Endothelial cell of umbilical vein (primary cell): ENCODE results near the gene DIP2A. TPM values are rescaled to one million over a fixed set of nuclear protein-coding genes. Genes with fewer than 3 reads are reported as not detected.

Experiments used
- BruUV-seq: library from RNA; stranded (reverse); fragments of 400-500 nt; replicated peaks from 2 replicates; lab custom pipeline; 2021; lab: Mats Ljungman, UMichigan
- CTCF ChIA-PET: fragments of 300-600, 350-600 bp; sonication (Branson Sonifier 250); formaldehyde crosslinking; loops from one replicate; lab custom pipeline; 2021; ENCODE audit warnings: antibody characterized with exemption, inconsistent platforms; lab: Charles Lee
- POLR2A ChIA-PET: fragments of 300-600, 350-600 bp; sonication (Branson Sonifier 250); formaldehyde crosslinking; loops from one replicate; lab custom pipeline; 2021; ENCODE audit warnings: antibody characterized with exemption, inconsistent platforms; lab: Charles Lee
- DNase-seq: peaks from one replicate; pipeline ENCODE4 v3.0.0-alpha.2; 2011; ENCODE audit warnings: low read depth, low spot score
- FAIRE-seq: peaks from 2 replicates; lab custom pipeline; 2011; peaks lifted over from hg19 to GRCh38; lab: Jason Lieb, UNC
- H2AFZ ChIP-seq: 2 replicates; pipeline ENCODE4 v1.6.0; 2012; ENCODE audit warnings: low read depth, low read length, control low read depth, inconsistent platforms
- H3K27ac ChIP-seq: 2 replicates; pipeline ENCODE4 v1.5.1; 2011; ENCODE audit warnings: low read depth, mild to moderate bottlenecking, control low read depth, low read length, moderate library complexity; ENCODE audit not compliant: insufficient read depth
- H3K27me3 ChIP-seq, 2 experiments: 2 replicates each; pipeline versions ENCODE4 v1.6.0 to v1.6.1; 2011; ENCODE audit warnings: low read length in 2 of 2, mixed read lengths in 1 of 2; ENCODE audit not compliant: control insufficient read depth in 2 of 2, insufficient read depth in 2 of 2
- H3K36me3 ChIP-seq, 2 experiments: 2 replicates in 1 of 2; 3 replicates in 1 of 2; pipeline ENCODE4 v1.5.1; 2011; ENCODE audit warnings: low read length in 2 of 2, mild to moderate bottlenecking in 1 of 2, moderate library complexity in 1 of 2; ENCODE audit not compliant: control insufficient read depth in 2 of 2, insufficient read depth in 2 of 2; ENCODE audit errors: extremely low read depth in 1 of 2
- H3K4me1 ChIP-seq: 3 replicates; pipeline ENCODE4 v1.5.1; 2011; ENCODE audit warnings: mild to moderate bottlenecking, low read length; ENCODE audit not compliant: control insufficient read depth, insufficient read depth; ENCODE audit errors: extremely low read depth
- H3K4me2 ChIP-seq: 2 replicates; pipeline ENCODE4 v1.6.1; 2011; ENCODE audit warnings: low read length, control low read depth, mixed read lengths; ENCODE audit not compliant: insufficient read depth
- H3K4me3 ChIP-seq, 3 experiments: fragments of 200-600 bp in 1 of 3; sonication (generic), shearing (Covaris generic) in 1 of 3; replicated peaks in 1 of 3; 2 replicates each; pipeline ENCODE4 v1.5.1; 2011 to 2016; ENCODE audit warnings: control low read depth in 3 of 3, low read length in 3 of 3, mild to moderate bottlenecking in 2 of 3, inconsistent platforms in 1 of 3, low read depth in 1 of 3, moderate library complexity in 1 of 3; ENCODE audit not compliant: insufficient read depth in 1 of 3
- H3K79me2 ChIP-seq: 2 replicates; pipeline ENCODE4 v1.6.0; 2012; ENCODE audit warnings: low read length, inconsistent platforms; ENCODE audit not compliant: control insufficient read depth, insufficient read depth
- H3K9ac ChIP-seq: replicated peaks from 2 replicates; pipeline ENCODE3; 2011; ENCODE audit warnings: low read length, control low read depth; ENCODE audit not compliant: insufficient read depth; ENCODE audit errors: extremely low read depth
- H3K9me1 ChIP-seq: replicated peaks from 3 replicates; pipeline ENCODE4 v1.6.0; 2011; ENCODE audit warnings: mild to moderate bottlenecking, low read length; ENCODE audit not compliant: control insufficient read depth, insufficient read depth; ENCODE audit errors: extremely low read depth
- H3K9me3 ChIP-seq: replicated peaks from 2 replicates; pipeline ENCODE4 v1.5.1; 2012; ENCODE audit warnings: low read length, inconsistent platforms; ENCODE audit not compliant: control insufficient read depth, insufficient read depth
- H4K20me1 ChIP-seq: replicated peaks from 2 replicates; pipeline ENCODE3; 2011; ENCODE audit warnings: mild to moderate bottlenecking, low read length; ENCODE audit not compliant: control insufficient read depth, insufficient read depth; ENCODE audit errors: extremely low read depth
- EZH2 ChIP-seq: IDR thresholded peaks from 2 replicates; pipeline ENCODE4 v1.6.1; 2012; ENCODE audit warnings: borderline replicate concordance, low read depth, mild to moderate bottlenecking, moderate library complexity, low read length, inconsistent platforms; ENCODE audit not compliant: severe bottlenecking
- FOS ChIP-seq: IDR thresholded peaks from 2 replicates; pipeline ENCODE4 v1.6.1; 2011; ENCODE audit warnings: mild to moderate bottlenecking, low read length, moderate library complexity, borderline replicate concordance; ENCODE audit not compliant: insufficient read depth
- GATA2 ChIP-seq: IDR thresholded peaks from 2 replicates; pipeline ENCODE4 v1.7.0; 2011; ENCODE audit warnings: low read depth, mild to moderate bottlenecking, moderate library complexity, mixed read lengths, low read length; ENCODE audit not compliant: insufficient read length, insufficient read depth
- JUN ChIP-seq: IDR thresholded peaks from 2 replicates; pipeline ENCODE4 v1.6.1; 2011; ENCODE audit warnings: borderline replicate concordance, low read depth; ENCODE audit not compliant: insufficient read length, insufficient read depth
- MAX ChIP-seq: IDR thresholded peaks from 2 replicates; pipeline ENCODE4 v1.6.1; 2011; ENCODE audit not compliant: insufficient read depth, insufficient read length
- MYC ChIP-seq: IDR thresholded peaks from one replicate; pipeline ENCODE4 v1.6.1; 2011; ENCODE audit warnings: mild to moderate bottlenecking, low read depth, low read length
- POLR2A ChIP-seq: IDR thresholded peaks from 2 replicates; pipeline ENCODE4 v1.6.1; 2012; ENCODE audit warnings: low read depth, mild to moderate bottlenecking, control low read depth, low read length
- POLR2AphosphoS5 ChIP-seq: IDR thresholded peaks from 2 replicates; pipeline ENCODE4 v1.6.1; 2012; ENCODE audit warnings: low read depth, mild to moderate bottlenecking, control low read depth, low read length, moderate library complexity; ENCODE audit not compliant: insufficient read depth
- dilution Hi-C: fragments of 300-500 bp; cut with MboI; formaldehyde crosslinking; loops from one replicate; pipeline ENCODE4 v1.15.0; 2019; ENCODE audit warnings: low sequenced_read_pairs; ENCODE audit not compliant: extremely low pct_ligation_motif_present
- intact Hi-C: fragments of 100-400 bp; cut with micrococcal nuclease; formaldehyde crosslinking; loops from one replicate; pipeline ENCODE4 v1.10.0; 2022
- polyA plus RNA-seq, 4 experiments: library from polyadenylated mRNA; depleted of rRNA in 3 of 4; stranded (reverse) in 3 of 4; unstranded in 1 of 4; fragments of >200 nt; gene quantifications; 2 replicates each; pipeline versions ENCODE4 v1.2.1 to v1.2.3, GENCODE V29; 2011 to 2012; ENCODE audit warnings: missing spikeins in 1 of 4
- total RNA-seq: library from RNA; stranded (reverse); gene quantifications from 2 replicates; pipeline ENCODE4 v1.2.3, GENCODE V29; 2021
- TF ChIP-seq, protein P1 (sequence below), 2 donors: IDR thresholded peaks; 1 replicate in 1 of 2; 2 replicates in 1 of 2; pipeline ENCODE4 v1.5.1; 2011; ENCODE audit warnings: low read length in 2 of 2, mild to moderate bottlenecking in 2 of 2, moderate library complexity in 2 of 2, control low read depth in 1 of 2, inconsistent platforms in 1 of 2, low read depth in 1 of 2; ENCODE audit not compliant: insufficient read depth in 1 of 2; ENCODE audit errors: extremely low read depth in 1 of 2

DIP2A gene
- total and polyA plus RNA-seq, 2 donors (not counting 3 experiments of a cell fraction or from before 2014, with no cell fraction given), result 34.5 to 62.1 TPM

GRCh38 chr21:46480466-46480865 lies 21.8 kb downstream of the DIP2A start:
- Histone ChIP-seq H3K79me2 (peaks cover 55% of the 10 kb centered on the region), H2AFZ (no peak overlapping the region), H3K9ac (no peak overlapping the region), H3K4me2 (no peak overlapping the region), H3K9me3 (no peaks in the 10 kb centered on the region), H3K9me1 (no peaks in the 10 kb centered on the region), H3K4me3 (no peak overlapping the region), H3K27ac (no peak overlapping the region), H3K36me3 (peaks cover 0 to 2% of the 10 kb centered on the region in 2 experiments), H3K27me3 (no peaks in the 10 kb centered on the region), H4K20me1 (peaks cover 9% of the 10 kb centered on the region), H3K4me1 (no peaks in the 10 kb centered on the region)
- TF ChIP-seq POLR2AphosphoS5, result no peak
- TF ChIP-seq GATA2, result no peak
- no peak for TF ChIP-seq MAX
- TF ChIP-seq MYC, result no peak
- no peak for TF ChIP-seq FOS
- TF ChIP-seq, protein P1, sequence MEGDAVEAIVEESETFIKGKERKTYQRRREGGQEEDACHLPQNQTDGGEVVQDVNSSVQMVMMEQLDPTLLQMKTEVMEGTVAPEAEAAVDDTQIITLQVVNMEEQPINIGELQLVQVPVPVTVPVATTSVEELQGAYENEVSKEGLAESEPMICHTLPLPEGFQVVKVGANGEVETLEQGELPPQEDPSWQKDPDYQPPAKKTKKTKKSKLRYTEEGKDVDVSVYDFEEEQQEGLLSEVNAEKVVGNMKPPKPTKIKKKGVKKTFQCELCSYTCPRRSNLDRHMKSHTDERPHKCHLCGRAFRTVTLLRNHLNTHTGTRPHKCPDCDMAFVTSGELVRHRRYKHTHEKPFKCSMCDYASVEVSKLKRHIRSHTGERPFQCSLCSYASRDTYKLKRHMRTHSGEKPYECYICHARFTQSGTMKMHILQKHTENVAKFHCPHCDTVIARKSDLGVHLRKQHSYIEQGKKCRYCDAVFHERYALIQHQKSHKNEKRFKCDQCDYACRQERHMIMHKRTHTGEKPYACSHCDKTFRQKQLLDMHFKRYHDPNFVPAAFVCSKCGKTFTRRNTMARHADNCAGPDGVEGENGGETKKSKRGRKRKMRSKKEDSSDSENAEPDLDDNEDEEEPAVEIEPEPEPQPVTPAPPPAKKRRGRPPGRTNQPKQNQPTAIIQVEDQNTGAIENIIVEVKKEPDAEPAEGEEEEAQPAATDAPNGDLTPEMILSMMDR (IDR thresholded peaks at IDR 0.05; ENCODE audit: extremely low read depth in 1 of 2, insufficient read depth in 1 of 2, low read depth in 1 of 2, low read length in 2 of 2), result no peak
- no peak for TF ChIP-seq JUN
- TF ChIP-seq POLR2A, result no peak
- TF ChIP-seq EZH2, result no peak
- DNase-seq (no peak), FAIRE-seq (no peak)
- BruUV-seq, result no TSS peak
- CTCF ChIA-PET, result interaction anchor here (1.2 kb wide), 1 partner anchor 16 kb away, joined by 3 read pairs; no protein-coding TSS in a partner anchor
- POLR2A ChIA-PET, result no interaction called here
- intact Hi-C loops (no loop called here), dilution Hi-C loops (no loop called here)
